Measurements from ENCODE around the gene PTPN14.

GRCh38 chr1:214520544-214521165 is 30.7 kb downstream of the PTPN14 start:
- TF ChIP-seq POLR2A (IDR thresholded peaks at IDR 0.05; ENCODE audit: low read length): no peak
- TF ChIP-seq GATA1 (IDR thresholded peaks at IDR 0.05; ENCODE audit: low read depth, low read length): no peak
